ENCODE measurements around the gene SYNPO. TPM values are rescaled to one million over a fixed set of nuclear protein-coding genes. Genes with fewer than 3 reads are reported as not detected.

The SYNPO gene
- total and polyA plus RNA-seq, 4 donors, result 10.3 to 111 (median 42.4) TPM

DNA sequence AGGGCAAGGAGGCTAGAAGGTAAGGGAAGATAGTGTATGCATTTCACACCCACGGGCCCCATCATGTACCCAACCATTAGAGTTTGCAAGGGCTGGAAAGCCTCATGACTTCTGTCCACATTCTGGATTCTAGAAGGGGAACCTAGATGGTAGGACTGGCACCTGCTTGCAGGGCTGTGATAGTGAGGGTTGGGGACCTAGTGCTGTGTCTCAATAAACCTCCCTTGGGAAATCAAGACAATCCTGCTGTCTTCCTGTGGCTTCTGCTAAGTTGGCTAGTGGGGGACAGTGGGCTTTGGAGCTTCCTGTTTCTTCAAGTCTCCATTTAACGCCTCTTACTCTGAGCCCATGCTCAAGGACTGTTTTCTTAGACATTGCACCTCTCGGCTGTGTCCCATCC lies 43.6 kb upstream of the SYNPO start:
- no peaks in the 10 kb centered on the region for H3K36me3 ChIP-seq (ENCODE audit: control insufficient read depth in 4 of 4, insufficient read depth in 4 of 4, low read length in 4 of 4)
- H3K9me3 ChIP-seq (ENCODE audit: control insufficient read depth in 4 of 4, insufficient read depth in 3 of 4, low read length in 3 of 4), result no peaks in the 10 kb centered on the region
- no peak overlapping the region for H3K9ac ChIP-seq (ENCODE audit: insufficient read depth in 1 of 2, low read length in 2 of 2)
- TF ChIP-seq, protein P1, sequence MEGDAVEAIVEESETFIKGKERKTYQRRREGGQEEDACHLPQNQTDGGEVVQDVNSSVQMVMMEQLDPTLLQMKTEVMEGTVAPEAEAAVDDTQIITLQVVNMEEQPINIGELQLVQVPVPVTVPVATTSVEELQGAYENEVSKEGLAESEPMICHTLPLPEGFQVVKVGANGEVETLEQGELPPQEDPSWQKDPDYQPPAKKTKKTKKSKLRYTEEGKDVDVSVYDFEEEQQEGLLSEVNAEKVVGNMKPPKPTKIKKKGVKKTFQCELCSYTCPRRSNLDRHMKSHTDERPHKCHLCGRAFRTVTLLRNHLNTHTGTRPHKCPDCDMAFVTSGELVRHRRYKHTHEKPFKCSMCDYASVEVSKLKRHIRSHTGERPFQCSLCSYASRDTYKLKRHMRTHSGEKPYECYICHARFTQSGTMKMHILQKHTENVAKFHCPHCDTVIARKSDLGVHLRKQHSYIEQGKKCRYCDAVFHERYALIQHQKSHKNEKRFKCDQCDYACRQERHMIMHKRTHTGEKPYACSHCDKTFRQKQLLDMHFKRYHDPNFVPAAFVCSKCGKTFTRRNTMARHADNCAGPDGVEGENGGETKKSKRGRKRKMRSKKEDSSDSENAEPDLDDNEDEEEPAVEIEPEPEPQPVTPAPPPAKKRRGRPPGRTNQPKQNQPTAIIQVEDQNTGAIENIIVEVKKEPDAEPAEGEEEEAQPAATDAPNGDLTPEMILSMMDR (IDR thresholded peaks at IDR 0.05; ENCODE audit: control extremely low read depth, extremely low read depth), result no peak
- peak overlapping the region; percentile 5 to 17 for H3K27ac ChIP-seq (ENCODE audit: low read depth in 1 of 2, low read length in 1 of 2)
- no peaks in the 10 kb centered on the region for H3K27me3 ChIP-seq (ENCODE audit: control insufficient read depth in 3 of 3, insufficient read depth in 3 of 3, low read length in 2 of 3)
- no peak overlapping the region for H3K4me3 ChIP-seq
- 54 to 75% methylated on average over 3 of the region's 3 CpGs for WGBS, 2 donors
- peaks cover 14 to 73% (median 43%) of the 10 kb centered on the region in 5 donors for H3K4me1 ChIP-seq (ENCODE audit: control insufficient read depth in 5 of 5, insufficient read depth in 5 of 5, low read length in 5 of 5)
- ATAC-seq (ENCODE audit: insufficient read depth, low FRiP score) (no peak), DNase-seq (no peak)

DNA sequence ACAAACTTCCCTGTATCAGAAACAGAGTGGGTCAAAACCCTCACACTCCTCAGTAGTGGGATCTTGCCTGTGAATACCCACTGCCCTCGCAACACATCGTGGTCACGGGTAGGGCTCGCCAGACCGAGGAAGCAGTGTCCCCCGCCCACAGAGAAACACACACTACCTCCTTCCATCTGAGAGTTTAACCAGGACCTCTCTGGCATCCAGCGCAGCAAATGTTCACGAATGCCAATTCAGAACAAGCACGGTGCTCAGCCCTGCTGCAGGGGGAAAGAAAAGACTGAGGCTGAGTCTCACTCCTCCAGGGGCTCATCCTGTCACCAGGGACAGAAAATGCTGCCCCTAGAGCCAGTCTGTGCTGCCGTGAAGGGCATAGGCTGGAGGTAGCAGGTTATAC lies 42.5 kb upstream of the SYNPO start:
- Histone ChIP-seq H3K9me3 (ENCODE audit: control insufficient read depth in 4 of 4, insufficient read depth in 3 of 4, low read length in 3 of 4) (no peaks in the 10 kb centered on the region), H3K27ac (ENCODE audit: low read depth in 1 of 2, low read length in 1 of 2) (peak overlapping the region in 1 of 2 donors; percentile 76), H3K9ac (ENCODE audit: insufficient read depth in 1 of 2, low read length in 2 of 2) (no peak overlapping the region), H3K36me3 (ENCODE audit: control insufficient read depth in 4 of 4, insufficient read depth in 4 of 4, low read length in 4 of 4) (no peaks in the 10 kb centered on the region), H3K27me3 (ENCODE audit: control insufficient read depth in 3 of 3, insufficient read depth in 3 of 3, low read length in 2 of 3) (no peaks in the 10 kb centered on the region), H3K4me1 (ENCODE audit: control insufficient read depth in 5 of 5, insufficient read depth in 5 of 5, low read length in 5 of 5) (peaks cover 18 to 73% (median 37%) of the 10 kb centered on the region in 5 donors), H3K4me3 (no peak overlapping the region)
- no peak for ATAC-seq (ENCODE audit: insufficient read depth, low FRiP score)
- TF ChIP-seq, protein P1 (IDR thresholded peaks at IDR 0.05; ENCODE audit: control extremely low read depth, extremely low read depth), result no peak
- no peak for DNase-seq
- WGBS, 2 donors, result 47 to 59% methylated on average over 10 of the region's 10 CpGs

DNA sequence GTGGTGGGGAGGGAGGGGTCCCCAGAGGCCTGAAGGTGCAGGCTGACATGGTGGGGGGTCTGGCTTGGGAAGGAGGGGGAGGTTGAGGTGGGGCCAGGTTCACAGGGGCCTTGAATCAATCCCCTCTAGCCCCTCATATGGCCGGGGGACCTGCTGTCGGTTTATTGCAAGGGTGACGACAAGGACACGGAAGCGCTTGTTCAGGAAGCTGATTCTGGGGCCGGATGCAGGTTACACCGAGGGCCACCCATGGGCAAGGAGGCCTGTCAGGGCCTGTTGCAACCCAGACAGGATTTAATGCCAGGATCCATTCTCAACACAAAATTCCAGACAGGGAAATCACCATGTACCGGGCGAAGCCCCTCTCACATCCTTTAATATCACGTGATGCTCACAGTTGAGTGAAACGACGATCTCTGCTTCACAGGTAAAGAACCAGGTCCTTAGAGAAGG lies 41.6 kb upstream of the SYNPO start:
- Histone ChIP-seq H3K27me3 (ENCODE audit: control insufficient read depth in 3 of 3, insufficient read depth in 3 of 3, low read length in 2 of 3) (no peaks in the 10 kb centered on the region), H3K27ac (ENCODE audit: low read depth in 1 of 2, low read length in 1 of 2) (peak overlapping the region in 1 of 2 donors; percentile 39), H3K9ac (ENCODE audit: insufficient read depth in 1 of 2, low read length in 2 of 2) (peak overlapping the region in 1 of 2 donors; percentile 4), H3K4me3 (no peak overlapping the region), H3K4me1 (ENCODE audit: control insufficient read depth in 5 of 5, insufficient read depth in 5 of 5, low read length in 5 of 5) (peaks cover 13 to 67% (median 31%) of the 10 kb centered on the region in 5 donors), H3K9me3 (ENCODE audit: control insufficient read depth in 4 of 4, insufficient read depth in 3 of 4, low read length in 3 of 4) (no peaks in the 10 kb centered on the region), H3K36me3 (ENCODE audit: control insufficient read depth in 4 of 4, insufficient read depth in 4 of 4, low read length in 4 of 4) (no peaks in the 10 kb centered on the region)
- ATAC-seq (ENCODE audit: insufficient read depth, low FRiP score) (no peak), DNase-seq (no peak)
- TF ChIP-seq, protein P1 (IDR thresholded peaks at IDR 0.05; ENCODE audit: control extremely low read depth, extremely low read depth), result no peak
- WGBS, 2 donors, result 80 to 85% methylated on average over 12 of the region's 12 CpGs

DNA sequence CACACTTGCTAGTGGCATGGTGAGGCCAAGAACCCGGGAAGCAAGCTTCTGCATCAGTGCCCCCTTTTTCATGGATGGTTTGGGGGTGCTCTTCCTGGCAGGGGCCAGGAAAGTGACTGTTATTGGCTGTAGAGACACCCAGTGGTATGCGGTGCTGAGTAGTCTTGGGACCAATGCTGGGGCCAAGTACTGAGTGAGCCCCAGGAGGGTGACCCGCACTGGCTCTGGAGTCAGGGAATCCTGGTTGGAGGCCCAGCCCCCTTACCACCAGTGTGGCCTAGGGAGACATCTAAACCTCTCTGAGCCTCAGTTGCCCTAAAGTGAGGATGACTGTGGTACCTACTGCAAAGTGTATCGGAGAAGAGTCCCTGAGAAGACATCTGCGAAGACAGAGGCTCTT lies 41.2 kb upstream of the SYNPO start:
- ATAC-seq (ENCODE audit: insufficient read depth, low FRiP score) (no peak), DNase-seq (no peak)
- TF ChIP-seq, protein P1 (IDR thresholded peaks at IDR 0.05; ENCODE audit: control extremely low read depth, extremely low read depth), result no peak
- Histone ChIP-seq H3K9me3 (ENCODE audit: control insufficient read depth in 4 of 4, insufficient read depth in 3 of 4, low read length in 3 of 4) (no peaks in the 10 kb centered on the region), H3K36me3 (ENCODE audit: control insufficient read depth in 4 of 4, insufficient read depth in 4 of 4, low read length in 4 of 4) (no peaks in the 10 kb centered on the region), H3K27me3 (ENCODE audit: control insufficient read depth in 3 of 3, insufficient read depth in 3 of 3, low read length in 2 of 3) (no peaks in the 10 kb centered on the region), H3K4me3 (no peak overlapping the region), H3K4me1 (ENCODE audit: control insufficient read depth in 5 of 5, insufficient read depth in 5 of 5, low read length in 5 of 5) (peaks cover 9 to 62% (median 27%) of the 10 kb centered on the region in 5 donors), H3K27ac (ENCODE audit: low read depth in 1 of 2, low read length in 1 of 2) (peak overlapping the region in 1 of 2 donors; percentile 39), H3K9ac (ENCODE audit: insufficient read depth in 1 of 2, low read length in 2 of 2) (peak overlapping the region in 1 of 2 donors; percentile 54)
- WGBS, 2 donors, result 88 to 92% methylated on average over 5 of the region's 5 CpGs

All from lung (tissue), 12 donors.